Activated T-helper 1 cell treated with anti-CD3 and anti-CD28 coated beads, Interleukin-12 subunit alpha, Interleukin-12 subunit beta, Interleukin-2, Interleukin-4 antibody, amounts not matched to agents 30 ng/mL and 10 ng/mL and 1 ng/mL, durations not matched to agents 14 hours and 24 hours and 36 hours (primary cell): Measurements from ENCODE around the gene TTC21A. TPM values are rescaled to one million over a fixed set of nuclear protein-coding genes. Genes with fewer than 3 reads are reported as not detected.

Source experiments
- DNase-seq: peaks from one replicate; pipeline ENCODE4 v3.0.0; 2021; ENCODE audit warnings: low spot score
- H3K27ac Mint-ChIP-seq: one replicate; pipeline ENCODE4 v1.8.0; 2021; ENCODE audit warnings: mild to moderate bottlenecking, mixed read lengths
- H3K27me3 Mint-ChIP-seq: one replicate; pipeline ENCODE4 v1.8.0; 2022; ENCODE audit warnings: mild to moderate bottlenecking, moderate library complexity, mixed read lengths; ENCODE audit not compliant: insufficient read depth
- H3K36me3 Mint-ChIP-seq: one replicate; pipeline ENCODE4 v1.8.0; 2021; ENCODE audit warnings: low read depth, mixed read lengths
- H3K4me1 Mint-ChIP-seq: one replicate; pipeline ENCODE4 v1.8.0; 2021; ENCODE audit warnings: low read depth, mixed read lengths
- H3K4me3 Mint-ChIP-seq: one replicate; pipeline ENCODE4 v1.8.0; 2021; ENCODE audit warnings: mild to moderate bottlenecking, moderate library complexity, mixed read lengths
- H3K9me3 Mint-ChIP-seq: one replicate; pipeline ENCODE4 v1.8.0; 2021; ENCODE audit warnings: mixed read lengths
- intact Hi-C: fragments of 100-400 bp; cut with micrococcal nuclease; formaldehyde crosslinking; loops from one replicate; pipeline ENCODE4 v1.15.1; 2024
- total RNA-seq: library from RNA; stranded (reverse); gene quantifications from 2 replicates; pipeline ENCODE4 v1.2.3, GENCODE V29; 2022

The TTC21A gene
- total RNA-seq, 1 donor from 2014 or later: 1.0 TPM

DNA sequence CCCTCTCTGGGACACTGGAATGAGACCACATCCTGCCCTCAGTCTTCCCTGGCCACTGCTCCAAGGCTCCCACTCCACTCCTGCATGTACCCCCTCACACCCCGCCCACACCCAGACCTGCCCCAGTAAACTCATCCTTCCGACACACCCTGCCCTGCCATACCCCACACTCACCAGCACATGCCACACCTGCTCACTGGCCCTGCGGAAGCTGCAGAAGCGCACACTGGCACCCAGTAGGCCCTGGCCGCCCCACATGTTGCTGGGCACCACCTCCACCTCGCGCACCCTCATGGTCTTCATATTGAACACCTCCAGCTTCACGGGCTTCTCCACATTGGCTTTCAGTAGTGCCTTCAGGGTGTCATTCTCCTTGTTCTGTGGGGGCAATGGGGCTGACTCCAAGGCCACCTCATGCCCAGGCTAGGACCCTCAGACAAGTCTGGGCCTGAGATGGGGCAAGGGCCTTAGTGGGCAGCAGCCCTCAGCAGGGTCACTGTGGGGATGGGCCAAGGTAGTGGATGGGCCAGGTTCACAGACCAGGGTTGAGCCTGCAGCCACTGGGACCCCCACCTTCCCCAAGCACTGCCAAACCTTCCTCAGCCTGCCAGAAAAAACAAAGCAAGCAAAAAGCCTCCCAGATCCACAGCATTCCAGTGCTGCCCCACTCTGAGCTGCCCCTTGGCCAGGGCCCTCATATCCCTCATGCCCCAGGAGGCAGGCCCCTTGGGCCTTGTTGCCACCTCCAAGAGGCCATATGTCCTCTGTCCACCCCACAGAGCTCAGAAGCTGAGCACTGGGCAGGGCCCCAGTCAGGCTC is 4.8 kb upstream of the TTC21A start:
- Mint-ChIP-seq H3K9me3 (no peaks in the 10 kb centered on the region), H3K4me3 (no peak overlapping the region), H3K27me3 (peaks cover 3% of the 10 kb centered on the region), H3K36me3 (peaks cover 9% of the 10 kb centered on the region), H3K27ac (no peak overlapping the region), H3K4me1 (peaks cover 50% of the 10 kb centered on the region)
- intact Hi-C loops: no loop called here
- no peak for DNase-seq

DNA sequence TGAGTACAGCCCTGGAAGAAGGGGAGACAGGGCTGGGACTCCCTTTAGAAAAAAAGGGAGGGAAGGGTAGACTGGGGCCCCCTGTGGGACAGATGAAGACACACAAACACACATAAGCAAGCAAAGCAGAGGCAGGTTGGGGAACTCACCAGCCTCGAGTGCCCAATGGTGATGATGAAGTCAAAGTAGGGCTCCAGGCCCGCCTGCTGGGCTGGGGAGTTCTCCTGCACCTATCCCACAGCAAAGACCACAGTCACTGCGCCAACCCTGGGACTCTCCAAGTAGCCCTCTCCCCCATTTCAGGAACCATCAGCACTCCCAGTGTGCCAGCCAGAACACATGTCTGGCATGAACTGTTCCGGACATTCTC is 4.2 kb upstream of the TTC21A start:
- H3K9me3 Mint-ChIP-seq: no peaks in the 10 kb centered on the region
- intact Hi-C loops: no loop called here
- no peak for DNase-seq
- H3K36me3 Mint-ChIP-seq: peaks cover 9% of the 10 kb centered on the region
- peaks cover 56% of the 10 kb centered on the region for H3K4me1 Mint-ChIP-seq
- H3K27me3 Mint-ChIP-seq: peaks cover 3% of the 10 kb centered on the region
- H3K4me3 Mint-ChIP-seq: no peak overlapping the region
- no peak overlapping the region for H3K27ac Mint-ChIP-seq

DNA sequence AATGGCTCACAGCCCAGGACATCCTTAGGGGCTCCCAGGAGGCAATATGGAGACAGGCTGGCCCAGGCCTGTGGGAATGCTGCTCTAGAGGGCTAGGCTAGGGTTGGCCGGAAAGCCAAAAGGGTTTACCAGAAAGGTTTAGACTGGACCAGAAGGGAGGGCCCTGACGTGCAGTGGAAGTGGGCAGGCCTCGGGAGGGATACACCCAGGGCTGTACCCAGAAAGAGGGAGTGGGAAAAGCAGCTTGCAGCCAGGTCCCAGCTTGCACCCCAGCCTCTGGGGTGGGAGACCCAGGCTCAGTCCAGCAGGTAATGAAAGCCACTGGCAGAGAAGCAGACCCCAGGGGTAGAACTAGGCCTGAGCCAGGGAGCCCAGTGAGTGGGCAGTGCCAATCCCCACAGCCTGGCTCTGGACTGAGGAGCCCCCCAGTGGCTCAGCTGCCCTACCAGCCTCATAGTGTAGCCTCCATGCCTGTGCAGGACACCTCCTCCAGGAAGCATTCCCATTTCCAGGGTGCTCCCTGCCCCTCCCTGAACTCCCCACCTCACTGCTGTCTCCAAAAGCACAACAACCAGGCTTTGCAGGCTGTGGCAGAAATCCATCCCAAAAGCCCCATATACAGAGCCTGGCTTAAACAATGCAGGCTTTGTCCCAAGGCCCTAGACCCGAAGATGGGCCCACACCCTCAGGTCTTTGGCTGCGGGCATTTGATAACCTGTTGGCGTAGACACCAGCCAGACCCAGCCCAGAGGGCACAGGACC is 3.5 kb upstream of the TTC21A start:
- H3K27ac Mint-ChIP-seq: no peak overlapping the region
- H3K27me3 Mint-ChIP-seq: peaks cover 3% of the 10 kb centered on the region

DNA sequence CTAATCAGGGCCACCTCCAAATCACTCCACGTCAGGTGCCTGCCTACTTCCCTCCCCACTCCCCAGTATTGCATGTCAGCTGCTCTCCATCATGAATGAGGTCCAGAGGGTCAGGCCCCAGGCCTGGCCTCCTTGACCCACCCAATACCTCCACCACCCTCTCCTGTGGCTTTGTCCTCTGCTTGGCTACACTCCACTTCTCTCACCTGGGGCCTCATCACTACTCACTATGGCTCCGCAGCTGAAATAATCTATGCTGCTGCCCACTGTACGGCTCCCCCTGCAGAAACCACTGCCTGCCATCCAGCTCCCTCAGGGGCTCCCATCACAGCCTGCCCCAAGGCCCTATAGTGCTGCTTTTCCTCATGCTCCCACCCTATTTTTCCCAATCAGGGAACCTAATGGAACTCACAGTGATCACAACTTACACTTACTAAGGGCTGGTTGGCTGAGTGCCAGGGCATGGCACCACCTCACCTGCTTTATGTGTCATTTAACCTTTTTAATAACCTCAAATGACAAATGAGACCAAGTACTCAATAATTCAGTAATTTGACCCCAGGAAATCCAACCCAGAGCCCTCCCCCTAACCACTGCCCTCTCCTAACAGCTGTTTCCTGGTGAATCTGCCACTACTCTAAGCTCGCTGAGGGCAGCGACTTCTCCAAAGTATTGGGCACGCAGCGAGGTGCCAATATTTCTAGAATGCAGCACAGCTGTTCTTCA is 2.4 kb upstream of the TTC21A start:
- peak overlapping the region; percentile 82 for H3K4me3 Mint-ChIP-seq
- H3K4me1 Mint-ChIP-seq: peaks cover 69% of the 10 kb centered on the region
- intact Hi-C loops: no loop called here
- H3K27me3 Mint-ChIP-seq: peaks cover 7% of the 10 kb centered on the region
- H3K9me3 Mint-ChIP-seq: no peaks in the 10 kb centered on the region
- H3K27ac Mint-ChIP-seq: no peak overlapping the region
- DNase-seq: no peak
- H3K36me3 Mint-ChIP-seq: peaks cover 9% of the 10 kb centered on the region

More for the DNA sequence above, 3.5 kb upstream of the TTC21A start:
- Mint-ChIP-seq H3K4me1 (peaks cover 63% of the 10 kb centered on the region), H3K9me3 (no peaks in the 10 kb centered on the region), H3K4me3 (no peak overlapping the region), H3K36me3 (peaks cover 9% of the 10 kb centered on the region)
- DNase-seq: no peak
- intact Hi-C loops: no loop called here

DNA sequence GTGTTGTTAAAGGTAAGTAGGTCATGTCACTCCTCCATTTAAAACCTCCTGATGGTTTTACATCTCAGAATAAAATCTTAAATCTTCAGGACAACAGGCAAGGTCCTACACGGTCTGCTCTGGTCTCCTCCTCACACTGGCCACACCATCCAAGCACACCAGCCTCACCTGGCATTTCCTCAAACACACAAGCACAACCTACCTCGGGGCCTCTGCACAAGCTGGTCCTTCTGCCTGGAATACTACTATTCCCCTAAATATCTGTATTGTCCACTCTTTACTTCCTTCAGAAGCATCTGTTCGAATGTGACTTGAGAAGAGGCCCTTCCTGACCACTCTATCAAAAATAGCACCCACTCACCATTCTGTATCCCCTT is 1.8 kb upstream of the TTC21A start:
- Mint-ChIP-seq H3K27ac (peak overlapping the region; percentile 55), H3K4me1 (peaks cover 69% of the 10 kb centered on the region), H3K4me3 (peak overlapping the region; percentile 82), H3K36me3 (peaks cover 9% of the 10 kb centered on the region), H3K9me3 (no peaks in the 10 kb centered on the region), H3K27me3 (peaks cover 7% of the 10 kb centered on the region)
- DNase-seq: no peak
- intact Hi-C loops: loop anchor here (2.0 kb wide), 2 partner anchors 155 to 277 kb away; partner anchors contain the start of gene SLC25A38

DNA sequence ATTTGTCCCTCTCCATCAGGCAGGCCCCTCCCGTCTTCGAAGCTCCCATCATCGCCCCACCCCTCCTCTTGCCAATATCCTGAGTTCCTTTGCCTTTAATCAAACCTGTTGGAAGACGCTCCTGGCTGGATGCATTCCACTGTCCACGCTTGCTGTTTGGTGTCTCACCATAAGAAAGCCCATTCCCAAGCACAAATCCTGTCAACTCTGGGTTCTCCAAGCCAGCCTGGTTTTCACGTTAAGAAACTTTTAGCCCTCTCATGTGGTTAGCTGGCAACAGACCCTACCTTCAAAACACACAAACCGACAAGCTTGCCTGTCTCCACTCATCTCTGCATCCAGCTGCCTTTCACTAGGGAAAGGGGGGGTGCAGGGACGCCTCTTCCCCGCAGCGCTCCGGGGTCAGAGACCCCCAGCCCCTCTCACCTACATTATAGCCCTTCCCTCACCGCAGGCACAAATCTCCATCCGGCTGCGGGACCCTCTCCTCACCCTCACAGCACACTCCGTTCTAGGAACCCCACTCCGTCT is 1.1 kb upstream of the TTC21A start:
- intact Hi-C loops: loop anchor here (2.0 kb wide), 2 partner anchors 154 to 276 kb away; partner anchors contain the start of gene SLC25A38
- Mint-ChIP-seq H3K4me3 (peak overlapping the region; percentile 82), H3K36me3 (peaks cover 9% of the 10 kb centered on the region), H3K9me3 (no peaks in the 10 kb centered on the region), H3K27me3 (peaks cover 7% of the 10 kb centered on the region), H3K4me1 (peaks cover 65% of the 10 kb centered on the region), H3K27ac (peak overlapping the region; percentile 57)
- DNase-seq: no peak

DNA sequence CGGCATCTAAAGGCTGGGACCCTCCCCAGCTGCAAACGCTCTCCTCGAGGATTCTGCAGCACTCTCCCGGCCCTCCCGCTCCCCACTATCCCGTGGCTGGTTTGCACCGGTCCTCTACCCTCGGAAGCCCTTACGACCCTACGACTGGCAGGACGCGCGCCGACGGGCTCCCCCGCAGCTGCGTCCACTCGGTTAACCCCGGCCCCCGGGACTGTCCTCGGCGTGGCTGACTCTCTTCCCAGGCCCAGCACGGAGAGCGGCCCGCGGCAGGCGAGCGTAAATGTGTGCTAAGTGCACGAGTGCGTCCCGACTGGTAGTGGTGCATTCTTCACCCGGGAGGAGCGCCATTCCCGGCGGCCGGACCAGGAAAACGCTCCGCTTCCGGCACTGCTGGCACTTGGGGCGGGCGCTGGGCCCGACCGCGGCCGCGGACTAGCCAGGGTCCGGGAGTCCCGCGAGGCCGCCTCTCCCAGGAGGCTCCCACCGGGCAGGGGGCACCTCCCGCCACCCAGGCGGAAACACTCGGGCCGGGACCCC is 561 bp upstream of the TTC21A start:
- peaks cover 60% of the 10 kb centered on the region for H3K4me1 Mint-ChIP-seq
- no peak for DNase-seq
- peaks cover 7% of the 10 kb centered on the region for H3K27me3 Mint-ChIP-seq
- H3K9me3 Mint-ChIP-seq: no peaks in the 10 kb centered on the region
- intact Hi-C loops: loop anchor here (1.0 to 2.0 kb wide), 5 partner anchors 44 to 299 kb away; partner anchors contain the start of genes RPSA and SLC25A38
- H3K27ac Mint-ChIP-seq: peak overlapping the region; percentile 57
- H3K36me3 Mint-ChIP-seq: peaks cover 12% of the 10 kb centered on the region
- H3K4me3 Mint-ChIP-seq: peak overlapping the region; percentile 82

DNA sequence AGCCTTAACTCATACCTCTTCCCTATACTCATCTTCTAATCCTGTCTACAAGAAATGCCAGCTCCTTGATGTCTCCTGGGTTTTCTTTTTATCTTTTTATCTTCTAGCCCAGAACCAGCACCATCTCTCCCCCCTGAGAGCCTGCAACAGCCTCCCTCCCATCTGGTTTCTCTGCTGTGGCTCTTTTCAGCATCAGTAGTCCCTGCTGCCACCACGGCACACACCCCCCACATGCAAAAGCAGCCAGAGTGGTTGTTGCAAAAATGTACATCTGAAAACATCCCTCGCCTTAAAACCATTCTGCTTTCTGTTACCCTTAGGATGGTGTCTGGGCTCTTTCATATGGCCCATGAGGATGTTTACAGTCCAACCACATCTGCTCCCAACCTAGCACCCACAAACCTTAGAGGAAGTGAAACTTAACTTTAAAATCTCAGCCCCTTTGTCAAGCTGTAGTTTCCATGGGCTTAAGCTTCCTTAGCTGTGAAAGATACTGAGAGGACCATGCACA is 775 bp downstream of the TTC21A start:
- peaks cover 47% of the 10 kb centered on the region for H3K4me1 Mint-ChIP-seq
- intact Hi-C loops: loop anchor here (1.0 to 2.0 kb wide), 2 partner anchors 39 to 55 kb away; partner anchors contain the start of gene WDR48
- peak; percentile 49 for DNase-seq
- peaks cover 13% of the 10 kb centered on the region for H3K36me3 Mint-ChIP-seq
- no peaks in the 10 kb centered on the region for H3K9me3 Mint-ChIP-seq
- peak overlapping the region; percentile 69 for H3K27ac Mint-ChIP-seq
- peaks cover 8% of the 10 kb centered on the region for H3K27me3 Mint-ChIP-seq
- peak overlapping the region; percentile 93 for H3K4me3 Mint-ChIP-seq

DNA sequence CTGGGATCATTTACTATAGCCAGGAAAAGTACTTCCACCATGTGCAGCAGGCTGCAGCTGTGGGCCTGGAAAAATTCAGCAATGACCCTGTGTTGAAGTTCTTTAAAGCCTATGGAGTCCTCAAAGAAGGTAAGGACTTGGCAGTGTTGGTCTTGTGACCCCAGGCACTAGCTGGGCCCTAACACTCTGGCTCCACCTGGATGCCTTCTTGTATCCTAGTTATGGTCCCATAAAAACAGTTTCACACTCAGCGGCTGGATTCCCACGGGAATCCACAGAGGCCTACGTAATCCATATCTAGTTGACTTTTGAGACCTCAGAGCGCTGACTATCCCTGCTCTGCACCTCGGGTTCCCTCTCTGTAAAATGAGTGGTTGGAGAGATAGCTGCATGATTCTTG is 1.6 kb downstream of the TTC21A start:
- no peak for DNase-seq
- Mint-ChIP-seq H3K4me1 (peaks cover 42% of the 10 kb centered on the region), H3K9me3 (no peaks in the 10 kb centered on the region), H3K36me3 (peaks cover 9% of the 10 kb centered on the region), H3K4me3 (peak overlapping the region; percentile 93), H3K27me3 (peaks cover 8% of the 10 kb centered on the region), H3K27ac (no peak overlapping the region)
- intact Hi-C loops: loop anchor here (2.0 kb wide), 1 partner anchor 56 kb away; the partner anchor contains the start of gene WDR48

DNA sequence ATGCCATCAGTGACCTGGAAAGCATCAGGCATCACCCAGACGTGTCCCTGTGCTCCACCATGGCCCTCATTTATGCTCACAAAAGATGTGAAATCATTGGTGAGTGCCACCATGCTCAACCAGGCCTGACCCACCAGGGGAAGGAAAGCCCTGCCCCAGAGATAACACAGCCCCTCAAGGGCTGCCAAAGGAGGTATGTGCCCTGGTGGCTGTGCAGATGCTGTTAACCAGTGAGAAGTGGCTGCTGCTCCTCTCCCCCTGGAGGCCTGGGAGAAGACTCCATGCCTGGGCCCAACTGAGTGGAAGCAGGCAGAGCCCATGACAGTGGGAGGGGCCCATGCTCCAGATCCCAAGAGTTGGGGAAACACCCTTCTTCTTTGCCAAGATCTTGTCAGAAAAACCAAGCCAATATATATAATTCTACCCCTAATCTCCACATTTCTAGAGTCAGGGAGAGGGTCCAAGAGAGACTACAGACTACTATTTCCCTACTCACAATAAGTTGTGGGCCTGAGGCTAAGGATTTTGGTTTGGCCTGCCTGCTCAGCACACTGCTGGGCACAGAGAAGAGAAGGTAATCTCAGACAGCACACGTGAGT is 2.7 kb downstream of the TTC21A start:
- H3K4me1 Mint-ChIP-seq: peaks cover 37% of the 10 kb centered on the region
- DNase-seq: no peak
- intact Hi-C loops: no loop called here
- no peak overlapping the region for H3K4me3 Mint-ChIP-seq
- no peak overlapping the region for H3K27ac Mint-ChIP-seq
- H3K27me3 Mint-ChIP-seq: peaks cover 8% of the 10 kb centered on the region
- no peaks in the 10 kb centered on the region for H3K9me3 Mint-ChIP-seq
- H3K36me3 Mint-ChIP-seq: peaks cover 7% of the 10 kb centered on the region

DNA sequence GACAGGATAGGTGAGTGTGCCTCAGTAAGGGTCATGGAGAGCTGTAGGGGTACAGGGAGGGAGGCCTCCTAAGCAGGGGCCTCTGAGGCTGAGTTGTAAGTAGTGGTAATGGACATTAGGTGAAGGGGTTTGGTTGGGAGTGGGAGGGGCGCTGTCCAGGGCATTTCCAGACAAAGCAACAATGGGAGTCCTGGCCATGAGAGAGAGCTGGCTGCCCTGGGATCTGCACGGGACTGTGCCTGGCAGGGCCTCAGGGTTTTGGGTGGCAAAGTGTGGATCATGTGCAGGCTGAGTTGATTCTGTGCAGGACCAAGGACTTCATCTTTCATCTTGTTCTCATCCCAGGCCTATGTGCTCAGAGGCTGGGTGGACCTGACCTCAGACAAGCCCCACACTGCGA is 4.6 kb downstream of the TTC21A start:
- DNase-seq: no peak
- no peak overlapping the region for H3K27ac Mint-ChIP-seq
- no peaks in the 10 kb centered on the region for H3K9me3 Mint-ChIP-seq
- H3K27me3 Mint-ChIP-seq: peaks cover 5% of the 10 kb centered on the region
- H3K4me3 Mint-ChIP-seq: no peak overlapping the region
- peaks cover 5% of the 10 kb centered on the region for H3K36me3 Mint-ChIP-seq
- intact Hi-C loops: no loop called here
- peaks cover 20% of the 10 kb centered on the region for H3K4me1 Mint-ChIP-seq

DNA sequence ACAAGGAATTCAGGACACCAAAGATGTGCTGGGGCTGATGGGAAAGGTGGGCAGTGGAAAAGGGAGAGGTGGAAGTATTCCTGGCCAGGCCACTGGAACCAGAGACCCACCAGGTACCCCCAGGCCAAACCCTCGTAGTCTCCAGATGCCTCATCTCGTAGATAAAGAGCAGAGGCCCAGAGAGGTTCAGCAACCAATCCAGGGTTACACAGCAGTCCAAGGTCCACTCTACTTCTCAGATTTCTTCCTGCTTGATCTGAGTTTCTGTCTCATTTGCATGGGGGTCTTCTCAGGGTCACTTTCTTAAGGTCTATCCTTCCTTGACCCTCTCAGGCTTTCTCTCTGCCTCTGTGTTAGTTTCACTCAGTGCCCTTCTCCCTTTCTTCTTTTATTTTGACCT is 5.1 kb downstream of the TTC21A start:
- intact Hi-C loops: no loop called here
- H3K4me3 Mint-ChIP-seq: no peak overlapping the region

More for the DNA sequence above, 5.1 kb downstream of the TTC21A start:
- Mint-ChIP-seq H3K9me3 (no peaks in the 10 kb centered on the region), H3K27me3 (peaks cover 5% of the 10 kb centered on the region), H3K4me1 (peaks cover 20% of the 10 kb centered on the region), H3K27ac (no peak overlapping the region), H3K36me3 (peaks cover 5% of the 10 kb centered on the region)
- DNase-seq: no peak
